ENCODE data around the gene DUSP1. TPM values are rescaled to one million over a fixed set of nuclear protein-coding genes. Genes with fewer than 3 reads are reported as not detected.

The DUSP1 gene
- total RNA-seq, 1 donor from 2014 or later = 2,876 TPM

DNA sequence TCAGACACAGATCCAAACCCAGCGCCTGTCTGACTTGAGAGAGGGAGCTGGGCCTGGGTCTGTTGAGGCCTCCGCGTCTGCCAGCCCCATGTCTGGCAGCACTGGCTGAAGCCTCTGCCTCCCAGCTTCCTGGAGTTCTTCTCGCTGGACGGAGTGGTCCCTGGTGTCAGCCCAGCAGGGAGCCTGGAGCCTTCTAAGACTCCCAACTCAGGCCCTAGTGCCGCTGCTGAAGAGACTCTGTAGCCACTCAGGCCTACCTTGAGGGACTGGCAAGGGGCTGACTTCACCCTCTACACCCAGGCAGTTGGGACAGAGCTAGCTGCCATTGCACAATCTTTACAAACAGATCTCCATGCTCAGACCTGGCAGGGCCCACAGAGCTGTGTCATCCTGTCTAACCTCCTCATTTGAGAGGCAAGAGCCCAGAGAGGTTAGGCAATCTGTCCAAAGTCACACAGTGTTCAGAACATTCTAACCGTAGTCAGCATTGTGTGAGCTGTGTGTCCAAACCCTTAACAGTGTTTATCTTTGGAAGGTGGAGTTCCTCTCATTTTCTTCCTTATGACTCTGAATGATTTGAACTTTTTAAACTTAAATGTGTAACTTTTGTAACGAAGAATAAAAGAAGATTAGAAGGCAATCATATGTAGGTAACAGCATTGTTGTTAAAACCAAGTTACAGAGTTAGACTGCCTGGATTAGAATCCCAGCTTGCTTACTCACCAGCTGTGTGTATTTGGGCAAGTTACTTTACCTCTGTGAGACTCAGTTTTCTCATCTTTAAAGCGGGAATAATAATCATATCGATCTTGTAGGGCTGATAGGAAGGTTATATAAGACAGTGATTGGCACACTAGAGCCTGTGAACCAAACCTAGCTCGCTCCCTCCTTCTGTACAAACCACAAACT lies 4.6 kb upstream of the DUSP1 start:
- Histone ChIP-seq H3K9me3 (no peaks in the 10 kb centered on the region), H3K4me3 (no peak overlapping the region), H3K27me3 (no peaks in the 10 kb centered on the region), H3K36me3 (no peaks in the 10 kb centered on the region), H3K27ac (peak overlapping the region; percentile 98), H3K4me1 (peaks cover 71% of the 10 kb centered on the region)
- TF ChIP-seq POLR2A (IDR thresholded peaks at IDR 0.05) (no peak), POLR2AphosphoS5 (IDR thresholded peaks at IDR 0.05; ENCODE audit: insufficient read depth in 1 of 2, low read depth in 1 of 2) (peak; percentile 76 to 82)
- TF ChIP-seq, protein P1, sequence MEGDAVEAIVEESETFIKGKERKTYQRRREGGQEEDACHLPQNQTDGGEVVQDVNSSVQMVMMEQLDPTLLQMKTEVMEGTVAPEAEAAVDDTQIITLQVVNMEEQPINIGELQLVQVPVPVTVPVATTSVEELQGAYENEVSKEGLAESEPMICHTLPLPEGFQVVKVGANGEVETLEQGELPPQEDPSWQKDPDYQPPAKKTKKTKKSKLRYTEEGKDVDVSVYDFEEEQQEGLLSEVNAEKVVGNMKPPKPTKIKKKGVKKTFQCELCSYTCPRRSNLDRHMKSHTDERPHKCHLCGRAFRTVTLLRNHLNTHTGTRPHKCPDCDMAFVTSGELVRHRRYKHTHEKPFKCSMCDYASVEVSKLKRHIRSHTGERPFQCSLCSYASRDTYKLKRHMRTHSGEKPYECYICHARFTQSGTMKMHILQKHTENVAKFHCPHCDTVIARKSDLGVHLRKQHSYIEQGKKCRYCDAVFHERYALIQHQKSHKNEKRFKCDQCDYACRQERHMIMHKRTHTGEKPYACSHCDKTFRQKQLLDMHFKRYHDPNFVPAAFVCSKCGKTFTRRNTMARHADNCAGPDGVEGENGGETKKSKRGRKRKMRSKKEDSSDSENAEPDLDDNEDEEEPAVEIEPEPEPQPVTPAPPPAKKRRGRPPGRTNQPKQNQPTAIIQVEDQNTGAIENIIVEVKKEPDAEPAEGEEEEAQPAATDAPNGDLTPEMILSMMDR (IDR thresholded peaks at IDR 0.05) = no peak
- DNase-seq (ENCODE audit: extremely low spot score in 2 of 2) = no peak
- intact Hi-C loops (cut with DNase I) = no loop called here

DNA sequence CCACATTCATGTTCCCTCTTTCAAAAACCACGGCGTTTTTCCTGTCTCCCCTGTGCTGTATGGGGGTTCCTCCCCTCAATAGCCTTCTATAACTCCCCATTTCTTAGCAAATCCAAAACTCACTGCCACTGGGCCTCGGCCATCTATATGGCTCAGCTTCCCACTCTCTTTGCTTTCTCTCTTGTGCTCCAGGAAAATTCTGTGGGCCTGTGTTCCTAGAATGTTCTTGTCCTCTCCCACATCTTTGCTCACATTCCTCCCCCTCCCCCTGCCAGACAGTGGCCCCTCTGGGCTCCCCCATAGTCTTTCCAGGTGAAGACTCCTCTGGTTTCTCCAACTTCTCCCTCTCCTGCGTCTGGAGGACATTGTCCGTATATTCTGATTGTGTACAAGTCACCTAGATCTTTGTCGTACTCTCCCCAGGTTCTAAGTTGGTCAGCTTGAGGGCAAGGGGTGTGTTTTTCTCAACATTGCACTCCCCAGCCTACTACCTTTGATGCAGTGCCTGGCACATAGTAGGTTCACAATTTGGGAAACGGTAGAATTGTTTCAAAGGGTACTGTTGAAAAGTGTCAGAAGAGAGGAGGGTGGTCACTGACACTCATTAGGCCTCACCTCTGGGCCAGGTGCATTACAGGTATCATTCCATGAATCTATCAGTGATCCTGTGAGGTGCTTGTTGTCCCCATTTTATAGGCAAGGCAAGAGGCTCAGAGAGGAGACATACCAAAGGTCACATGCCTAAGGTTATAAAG lies 3.7 kb upstream of the DUSP1 start:
- Histone ChIP-seq H3K27me3 (no peaks in the 10 kb centered on the region), H3K4me3 (no peak overlapping the region), H3K9me3 (no peaks in the 10 kb centered on the region), H3K27ac (peak overlapping the region; percentile 98), H3K4me1 (peaks cover 71% of the 10 kb centered on the region), H3K36me3 (peaks cover 0 to 8% of the 10 kb centered on the region in 2 donors)
- intact Hi-C loops (cut with DNase I) = loop anchor here (5.0 kb wide), 1 partner anchor 98 kb away; no protein-coding TSS in a partner anchor
- no peak for DNase-seq (ENCODE audit: extremely low spot score in 2 of 2)
- TF ChIP-seq POLR2AphosphoS5 (IDR thresholded peaks at IDR 0.05; ENCODE audit: insufficient read depth in 1 of 2, low read depth in 1 of 2) (no peak), POLR2A (IDR thresholded peaks at IDR 0.05) (no peak)
- TF ChIP-seq, protein P1 (IDR thresholded peaks at IDR 0.05) = no peak

DNA sequence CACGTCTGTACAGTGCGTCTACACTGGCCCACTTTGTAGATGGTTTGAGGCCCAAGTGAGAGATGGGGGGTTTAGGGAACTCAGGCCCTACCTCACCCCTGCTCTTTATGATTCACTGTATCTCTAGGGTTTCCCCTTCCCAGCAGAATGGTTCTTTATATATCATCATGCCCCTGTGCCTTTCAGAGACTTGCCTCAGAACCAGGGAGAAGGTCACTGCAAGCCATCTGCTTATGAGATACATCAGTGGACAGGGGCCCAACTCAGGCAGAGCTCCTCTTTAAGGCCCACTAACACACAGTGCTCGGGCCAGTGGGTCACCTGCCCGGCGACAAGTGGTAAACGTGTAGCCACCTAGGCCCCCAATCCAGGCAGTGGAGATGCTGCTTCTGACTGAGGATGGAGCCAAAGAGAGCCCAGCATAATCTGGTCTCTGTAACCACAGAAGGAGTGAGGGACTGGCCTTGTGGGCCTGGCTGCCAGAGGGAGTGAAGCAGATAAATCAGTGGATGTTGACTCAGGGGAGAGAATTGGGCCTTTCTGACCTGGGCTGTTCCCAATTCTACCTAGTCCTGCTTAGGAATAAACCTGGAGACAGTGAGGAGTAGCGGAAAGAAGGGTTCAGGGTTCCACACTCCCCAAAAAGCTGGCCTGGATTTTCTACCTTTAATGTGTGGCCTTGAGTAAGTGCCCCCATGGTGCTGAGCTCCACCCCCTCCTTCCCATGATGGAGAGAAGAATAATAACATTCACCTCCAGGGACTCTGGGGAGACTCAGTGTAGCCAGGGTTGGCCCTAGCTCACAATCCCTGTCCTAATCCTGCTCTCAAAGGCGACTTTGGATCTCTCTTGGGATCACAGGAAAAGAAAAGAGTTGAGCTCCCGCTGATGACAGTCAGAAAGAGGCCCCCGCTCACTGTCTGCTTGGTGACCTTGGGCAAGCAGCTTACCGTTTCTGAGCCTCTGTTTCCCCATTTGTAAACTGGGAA lies 2.8 kb upstream of the DUSP1 start:
- intact Hi-C loops (cut with DNase I) = loop anchor here (2.0 to 5.0 kb wide), 2 partner anchors 21 to 99 kb away; no protein-coding TSS in a partner anchor
- DNase-seq (ENCODE audit: extremely low spot score in 2 of 2) = no peak
- H3K36me3 ChIP-seq = peaks cover 3 to 17% of the 10 kb centered on the region in 2 donors
- peak overlapping the region; percentile 98 for H3K27ac ChIP-seq
- TF ChIP-seq, protein P1 (IDR thresholded peaks at IDR 0.05) = no peak
- TF ChIP-seq POLR2A (IDR thresholded peaks at IDR 0.05) (no peak), POLR2AphosphoS5 (IDR thresholded peaks at IDR 0.05; ENCODE audit: insufficient read depth in 1 of 2, low read depth in 1 of 2) (no peak)
- no peaks in the 10 kb centered on the region for H3K27me3 ChIP-seq
- no peaks in the 10 kb centered on the region for H3K9me3 ChIP-seq
- no peak overlapping the region for H3K4me3 ChIP-seq
- H3K4me1 ChIP-seq = peaks cover 70% of the 10 kb centered on the region

DNA sequence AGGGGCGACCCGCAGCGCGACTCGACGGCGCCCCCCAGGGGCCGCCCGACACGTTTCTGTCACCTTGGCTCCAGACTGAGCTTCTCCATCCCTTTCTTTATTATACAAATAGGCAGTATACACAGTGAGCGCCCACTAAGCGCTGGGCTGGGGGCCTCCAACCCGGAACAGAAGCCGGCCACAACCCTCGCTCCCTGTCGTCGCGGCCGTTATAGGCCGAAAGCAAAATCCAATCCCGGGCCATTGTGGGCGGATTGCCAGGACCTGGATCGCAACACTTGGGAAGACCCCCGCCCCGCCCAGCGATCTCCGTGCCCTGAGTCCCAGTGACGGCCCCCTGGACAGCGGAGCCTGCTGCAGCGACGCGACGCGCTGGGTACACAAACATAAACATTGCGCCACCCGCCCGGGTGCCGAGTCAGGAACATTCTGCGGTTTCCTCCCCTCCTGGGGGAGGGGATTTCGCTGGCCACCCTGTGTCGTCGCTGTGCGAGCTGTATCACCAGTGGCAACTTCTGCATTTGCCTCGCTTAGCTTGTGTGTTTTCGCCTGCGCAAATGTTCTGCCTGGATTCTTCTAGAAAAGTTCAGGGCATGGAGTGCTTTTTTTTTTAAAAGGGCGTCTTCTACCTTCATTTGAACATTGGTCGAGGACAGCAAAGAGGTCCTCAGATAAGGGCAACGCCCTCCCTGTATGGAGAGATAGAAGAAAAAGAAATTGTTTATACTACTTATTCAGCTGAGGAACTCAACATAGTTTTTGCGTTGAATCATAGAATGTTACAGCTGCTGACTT lies 1.3 kb upstream of the DUSP1 start:
- Histone ChIP-seq H3K36me3 (peaks cover 11 to 32% of the 10 kb centered on the region in 2 donors), H3K4me1 (peaks cover 72% of the 10 kb centered on the region), H3K4me3 (peak overlapping the region; percentile 91 to 99), H3K27ac (peak overlapping the region; percentile 98), H3K9me3 (no peaks in the 10 kb centered on the region), H3K27me3 (no peaks in the 10 kb centered on the region)
- no peak for DNase-seq (ENCODE audit: extremely low spot score in 2 of 2)
- TF ChIP-seq POLR2AphosphoS5 (IDR thresholded peaks at IDR 0.05; ENCODE audit: insufficient read depth in 1 of 2, low read depth in 1 of 2) = peak; percentile 93 to 98
- peak in 1 of 2 donors; percentile 65 for TF ChIP-seq POLR2A (IDR thresholded peaks at IDR 0.05)
- TF ChIP-seq, protein P1 (IDR thresholded peaks at IDR 0.05) = peak; percentile 36 to 84 (median 68)
- intact Hi-C loops (cut with DNase I) = loop anchor here (2.0 to 5.0 kb wide), 2 partner anchors 22 to 100 kb away; no protein-coding TSS in a partner anchor

Measured in vagina (tissue), 2 donors.